CD4-positive, alpha-beta T cell treated with Interleukin-6 for 4 hours (primary cell): ENCODE measurements around the gene TBC1D28.
"Not testable (repeated sequence)": the region's sequence is repeated elsewhere in the genome, so short reads cannot be mapped to it uniquely, and the experiment has no call there.

Source experiments
- DNase-seq: peaks from one replicate; pipeline ENCODE4 v3.0.0-alpha.2; 2020; ENCODE audit warnings: mixed read lengths

Gene TBC1D28

GRCh38 chr17:18613016-18613415 is 31.2 kb downstream of the TBC1D28 start:
- DNase-seq = not testable (repeated sequence)

GRCh38 chr17:18593138-18593537 is 51.1 kb downstream of the TBC1D28 start:
- not testable (repeated sequence) for DNase-seq
